ENCODE data around the gene MRTO4.
A peak's percentile ranks its signal among the peaks of the same experiment; 100 is the strongest.
"Not testable (repeated sequence)": the region's sequence is repeated elsewhere in the genome, so short reads cannot be mapped to it uniquely, and the experiment has no call there.

Gene MRTO4

DNA sequence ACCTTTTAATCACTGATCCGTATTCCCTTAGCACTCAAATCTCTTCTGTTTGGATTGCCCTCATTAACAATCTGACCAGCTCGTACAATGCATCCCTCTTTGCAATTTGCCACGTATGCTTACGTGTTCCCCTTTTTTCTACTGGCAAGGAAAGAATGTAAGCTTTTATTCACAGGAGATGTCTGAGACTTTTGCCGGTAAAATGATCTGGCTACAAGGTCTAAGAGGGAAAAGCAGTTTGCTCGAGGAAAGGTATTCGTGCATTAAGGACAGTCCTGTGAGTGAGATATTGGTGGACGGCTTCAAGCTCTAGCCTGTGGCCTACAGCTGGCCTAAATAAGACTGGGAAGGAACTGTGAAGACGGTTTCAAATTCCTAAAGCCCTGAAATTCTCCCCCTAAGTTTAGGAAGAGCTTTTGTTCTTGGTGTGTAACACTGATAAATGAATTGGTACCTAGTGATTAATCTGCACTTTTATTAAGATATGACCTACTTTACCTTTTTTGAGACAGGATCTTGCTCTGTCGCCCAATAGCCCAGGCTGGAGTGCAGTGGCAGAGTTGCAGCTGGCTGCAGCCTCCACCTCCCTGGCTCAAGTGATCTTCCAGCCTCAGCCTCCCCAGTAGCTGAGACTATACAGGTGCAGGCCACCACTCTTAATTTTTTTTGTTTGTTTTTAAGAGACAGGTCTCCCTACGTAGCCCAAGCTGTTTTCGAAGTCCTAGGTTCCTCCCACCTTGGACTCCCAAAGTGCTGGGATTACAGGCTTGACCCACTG is 40.6 kb upstream of the MRTO4 start:
- Histone ChIP-seq H3K4me1 (ENCODE audit: control insufficient read depth, low read depth, low read length) (peaks cover 12% of the 10 kb centered on the region), H3K36me3 (ENCODE audit: control insufficient read depth, low read depth, low read length) (peaks cover 19% of the 10 kb centered on the region), H3K27me3 (ENCODE audit: control insufficient read depth, insufficient read depth, low read length) (no peaks in the 10 kb centered on the region)

DNA sequence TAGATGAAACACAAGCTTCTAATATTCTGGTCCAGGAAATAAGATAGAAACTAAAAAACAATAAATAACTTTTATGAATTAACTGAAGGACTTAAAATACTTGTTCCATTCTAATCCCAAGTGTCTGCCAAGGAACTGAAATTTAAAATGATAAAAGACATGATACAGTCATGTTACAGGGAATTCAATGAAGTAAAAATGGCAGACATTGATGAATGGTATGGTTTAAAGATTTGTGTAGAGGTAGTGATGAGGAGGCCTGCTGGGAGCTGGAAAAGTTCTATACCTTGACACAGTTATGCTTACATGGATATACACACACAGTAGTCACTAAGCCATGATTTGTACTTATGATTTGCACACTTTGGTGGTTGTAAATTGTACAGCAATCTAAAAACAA is 39.4 kb upstream of the MRTO4 start:
- Histone ChIP-seq H3K27ac (ENCODE audit: low read length) (no peak overlapping the region), H3K9me3 (ENCODE audit: control insufficient read depth, low read depth, low read length) (no peaks in the 10 kb centered on the region), H3K36me3 (ENCODE audit: control insufficient read depth, low read depth, low read length) (peaks cover 22% of the 10 kb centered on the region), H3K9ac (ENCODE audit: low read length) (no peak overlapping the region), H3K4me1 (ENCODE audit: control insufficient read depth, low read depth, low read length) (peaks cover 12% of the 10 kb centered on the region), H3K4me3 (ENCODE audit: low read length) (no peak overlapping the region), H3K27me3 (ENCODE audit: control insufficient read depth, insufficient read depth, low read length) (no peaks in the 10 kb centered on the region)

More for the DNA sequence above, 40.6 kb upstream of the MRTO4 start:
- Histone ChIP-seq H3K9me3 (ENCODE audit: control insufficient read depth, low read depth, low read length) (no peaks in the 10 kb centered on the region), H3K9ac (ENCODE audit: low read length) (peak overlapping the region; percentile 82), H3K27ac (ENCODE audit: low read length) (peak overlapping the region; percentile 59), H3K4me3 (ENCODE audit: low read length) (peak overlapping the region; percentile 81)

DNA sequence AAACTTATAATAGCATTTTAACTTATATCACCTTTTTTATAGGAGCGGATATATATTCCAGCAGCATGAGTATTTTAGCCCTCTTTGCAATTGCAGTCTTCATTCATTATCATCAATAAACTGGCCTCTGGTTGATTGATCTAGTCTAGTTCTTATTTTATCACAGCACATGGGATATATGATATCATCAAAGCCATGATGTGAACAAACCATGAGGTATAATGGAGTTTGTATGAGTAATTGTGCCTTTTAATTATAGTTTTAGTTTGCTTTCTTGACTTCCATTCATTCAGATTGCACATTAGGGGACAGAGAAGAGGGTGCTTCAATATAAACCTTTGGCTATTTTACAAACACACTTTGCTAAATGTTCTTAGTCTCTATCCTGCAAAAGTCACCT is 38.0 kb upstream of the MRTO4 start:
- Histone ChIP-seq H3K27ac (ENCODE audit: low read length) (no peak overlapping the region), H3K9ac (ENCODE audit: low read length) (no peak overlapping the region), H3K36me3 (ENCODE audit: control insufficient read depth, low read depth, low read length) (peaks cover 33% of the 10 kb centered on the region), H3K9me3 (ENCODE audit: control insufficient read depth, low read depth, low read length) (no peaks in the 10 kb centered on the region), H3K4me1 (ENCODE audit: control insufficient read depth, low read depth, low read length) (peaks cover 11% of the 10 kb centered on the region), H3K4me3 (ENCODE audit: low read length) (no peak overlapping the region), H3K27me3 (ENCODE audit: control insufficient read depth, insufficient read depth, low read length) (no peaks in the 10 kb centered on the region)

DNA sequence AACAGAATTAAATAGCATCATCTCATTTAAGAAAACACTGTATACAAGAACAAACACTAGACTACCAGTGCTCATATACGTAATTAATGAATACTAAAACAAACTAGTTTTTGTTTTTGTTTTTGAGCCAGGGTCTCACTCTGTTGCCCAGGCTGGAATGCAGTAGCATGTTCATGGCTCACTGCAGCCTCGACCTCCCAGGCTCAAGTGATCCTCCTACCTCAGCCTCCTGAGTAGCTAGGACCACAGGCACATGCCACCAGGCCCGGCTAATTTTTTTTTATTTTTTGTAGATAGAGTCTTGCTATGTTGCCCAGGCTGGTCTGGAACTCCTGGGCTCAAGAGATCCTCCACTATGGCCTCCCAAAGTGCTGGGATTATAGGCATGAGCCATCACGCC is 35.0 kb upstream of the MRTO4 start:
- not testable (repeated sequence) for H3K27me3 ChIP-seq (ENCODE audit: control insufficient read depth, insufficient read depth, low read length); H3K9me3 ChIP-seq (ENCODE audit: control insufficient read depth, low read depth, low read length); H3K9ac ChIP-seq (ENCODE audit: low read length); H3K27ac ChIP-seq (ENCODE audit: low read length); H3K4me3 ChIP-seq (ENCODE audit: low read length); H3K4me1 ChIP-seq (ENCODE audit: control insufficient read depth, low read depth, low read length)
- peaks cover 60% of the 10 kb centered on the region for H3K36me3 ChIP-seq (ENCODE audit: control insufficient read depth, low read depth, low read length)

DNA sequence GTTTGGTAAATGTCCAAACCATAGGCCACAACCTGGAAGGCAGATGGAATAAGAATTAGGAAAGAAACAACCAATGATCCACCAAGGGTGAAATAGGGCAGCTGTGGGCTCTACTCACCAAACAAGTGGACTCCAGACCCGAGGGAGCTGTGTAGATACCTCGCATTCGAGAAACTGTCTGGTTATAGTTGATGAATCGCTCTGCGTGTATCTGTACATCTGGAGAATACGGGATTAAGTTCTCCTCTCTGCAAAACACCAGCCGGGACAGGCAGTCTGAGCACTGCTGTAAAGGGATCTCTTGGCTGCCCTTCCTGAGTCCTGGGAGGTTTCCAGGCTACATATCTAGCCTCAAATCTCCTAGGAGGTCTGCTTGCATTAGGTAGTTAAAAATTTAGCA is 32.2 kb upstream of the MRTO4 start:
- Histone ChIP-seq H3K4me1 (ENCODE audit: control insufficient read depth, low read depth, low read length) (no peaks in the 10 kb centered on the region), H3K9me3 (ENCODE audit: control insufficient read depth, low read depth, low read length) (no peaks in the 10 kb centered on the region), H3K27me3 (ENCODE audit: control insufficient read depth, insufficient read depth, low read length) (no peaks in the 10 kb centered on the region), H3K4me3 (ENCODE audit: low read length) (no peak overlapping the region), H3K9ac (ENCODE audit: low read length) (no peak overlapping the region), H3K36me3 (ENCODE audit: control insufficient read depth, low read depth, low read length) (peaks cover 70% of the 10 kb centered on the region), H3K27ac (ENCODE audit: low read length) (no peak overlapping the region)

DNA sequence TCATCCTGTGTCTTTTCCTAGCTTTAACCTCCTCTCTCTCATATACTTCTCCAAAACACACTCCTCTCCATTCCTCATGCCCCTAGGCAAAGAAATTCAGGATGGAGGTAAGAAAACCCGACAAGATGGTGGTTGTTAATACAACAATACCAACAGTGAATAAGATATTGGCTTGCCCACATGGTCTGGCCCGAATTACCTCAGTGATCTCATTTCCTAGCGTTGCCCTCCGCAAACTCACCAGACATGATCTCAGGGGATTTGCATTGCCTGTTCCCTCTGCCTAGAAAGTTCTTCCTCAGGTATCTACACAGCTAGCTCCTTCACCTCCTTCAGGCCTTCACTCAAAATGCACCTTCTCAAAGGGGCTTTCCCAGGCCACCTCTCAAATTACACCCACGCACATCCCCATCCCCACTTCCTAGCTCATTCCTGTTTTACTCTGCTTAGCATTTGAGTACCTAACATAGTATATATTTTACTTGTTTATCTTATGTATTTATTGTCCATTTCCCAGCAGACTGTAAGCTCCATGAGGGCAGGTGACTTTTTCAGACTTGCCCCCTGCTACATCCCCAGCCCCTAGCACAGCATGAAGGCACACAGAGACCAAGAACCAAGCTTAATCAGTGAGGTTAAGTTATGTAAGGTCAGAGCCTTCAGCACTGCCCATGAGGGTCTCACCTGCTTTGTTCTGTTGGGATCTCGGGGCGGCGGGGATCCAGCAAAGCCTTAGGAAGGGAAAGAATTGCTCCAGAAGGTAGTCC is 31.3 kb upstream of the MRTO4 start:
- Histone ChIP-seq H3K9me3 (ENCODE audit: control insufficient read depth, low read depth, low read length) (no peaks in the 10 kb centered on the region), H3K36me3 (ENCODE audit: control insufficient read depth, low read depth, low read length) (peaks cover 78% of the 10 kb centered on the region), H3K4me3 (ENCODE audit: low read length) (no peak overlapping the region), H3K4me1 (ENCODE audit: control insufficient read depth, low read depth, low read length) (no peaks in the 10 kb centered on the region), H3K27me3 (ENCODE audit: control insufficient read depth, insufficient read depth, low read length) (no peaks in the 10 kb centered on the region), H3K27ac (ENCODE audit: low read length) (no peak overlapping the region), H3K9ac (ENCODE audit: low read length) (no peak overlapping the region)

DNA sequence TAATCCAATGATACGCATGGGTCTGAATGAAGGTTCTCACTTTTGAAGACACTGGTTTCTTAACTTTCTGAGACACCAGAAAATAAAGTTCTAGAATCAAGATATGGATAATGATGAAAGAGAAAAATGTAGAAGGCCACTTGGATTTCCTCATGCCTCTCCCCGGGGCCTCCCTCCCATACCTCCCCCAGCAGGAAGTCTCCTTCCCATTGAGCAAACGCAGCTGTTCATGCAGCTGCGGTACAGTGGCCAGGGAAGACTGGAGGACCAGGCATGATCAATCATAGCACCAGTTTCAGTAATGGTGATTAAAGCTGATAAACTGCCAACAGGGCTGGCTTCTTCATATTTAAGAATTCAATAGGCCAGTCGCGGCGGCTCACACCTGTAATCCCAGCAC is 30.6 kb upstream of the MRTO4 start:
- Histone ChIP-seq H3K9ac (ENCODE audit: low read length) (no peak overlapping the region), H3K27me3 (ENCODE audit: control insufficient read depth, insufficient read depth, low read length) (no peaks in the 10 kb centered on the region), H3K4me3 (ENCODE audit: low read length) (no peak overlapping the region), H3K4me1 (ENCODE audit: control insufficient read depth, low read depth, low read length) (no peaks in the 10 kb centered on the region), H3K27ac (ENCODE audit: low read length) (no peak overlapping the region), H3K9me3 (ENCODE audit: control insufficient read depth, low read depth, low read length) (no peaks in the 10 kb centered on the region), H3K36me3 (ENCODE audit: control insufficient read depth, low read depth, low read length) (peaks cover 83% of the 10 kb centered on the region)

DNA sequence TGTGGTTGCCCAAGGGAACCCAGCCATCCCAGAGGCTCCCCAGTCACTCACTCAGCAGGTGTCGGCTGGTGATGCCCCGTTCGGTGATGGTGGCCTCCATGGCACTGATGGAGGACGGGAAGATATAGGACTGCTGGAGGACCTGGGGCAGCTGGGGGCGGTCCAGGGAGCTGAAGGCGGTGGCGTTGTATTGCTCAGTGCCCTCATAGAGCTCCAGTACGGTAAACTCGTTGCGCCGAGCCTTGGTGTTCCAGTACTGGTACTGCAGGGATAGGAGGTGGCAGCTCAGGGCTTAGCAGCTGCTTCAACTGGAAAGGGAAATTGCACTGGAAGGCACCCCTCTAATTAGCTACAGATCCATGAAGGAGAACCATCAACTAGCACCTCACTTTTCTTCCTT is 29.0 kb upstream of the MRTO4 start:
- Histone ChIP-seq H3K4me1 (ENCODE audit: control insufficient read depth, low read depth, low read length) (no peaks in the 10 kb centered on the region), H3K27me3 (ENCODE audit: control insufficient read depth, insufficient read depth, low read length) (no peaks in the 10 kb centered on the region), H3K4me3 (ENCODE audit: low read length) (no peak overlapping the region), H3K27ac (ENCODE audit: low read length) (no peak overlapping the region), H3K9me3 (ENCODE audit: control insufficient read depth, low read depth, low read length) (no peaks in the 10 kb centered on the region), H3K36me3 (ENCODE audit: control insufficient read depth, low read depth, low read length) (peaks cover 89% of the 10 kb centered on the region), H3K9ac (ENCODE audit: low read length) (no peak overlapping the region)

DNA sequence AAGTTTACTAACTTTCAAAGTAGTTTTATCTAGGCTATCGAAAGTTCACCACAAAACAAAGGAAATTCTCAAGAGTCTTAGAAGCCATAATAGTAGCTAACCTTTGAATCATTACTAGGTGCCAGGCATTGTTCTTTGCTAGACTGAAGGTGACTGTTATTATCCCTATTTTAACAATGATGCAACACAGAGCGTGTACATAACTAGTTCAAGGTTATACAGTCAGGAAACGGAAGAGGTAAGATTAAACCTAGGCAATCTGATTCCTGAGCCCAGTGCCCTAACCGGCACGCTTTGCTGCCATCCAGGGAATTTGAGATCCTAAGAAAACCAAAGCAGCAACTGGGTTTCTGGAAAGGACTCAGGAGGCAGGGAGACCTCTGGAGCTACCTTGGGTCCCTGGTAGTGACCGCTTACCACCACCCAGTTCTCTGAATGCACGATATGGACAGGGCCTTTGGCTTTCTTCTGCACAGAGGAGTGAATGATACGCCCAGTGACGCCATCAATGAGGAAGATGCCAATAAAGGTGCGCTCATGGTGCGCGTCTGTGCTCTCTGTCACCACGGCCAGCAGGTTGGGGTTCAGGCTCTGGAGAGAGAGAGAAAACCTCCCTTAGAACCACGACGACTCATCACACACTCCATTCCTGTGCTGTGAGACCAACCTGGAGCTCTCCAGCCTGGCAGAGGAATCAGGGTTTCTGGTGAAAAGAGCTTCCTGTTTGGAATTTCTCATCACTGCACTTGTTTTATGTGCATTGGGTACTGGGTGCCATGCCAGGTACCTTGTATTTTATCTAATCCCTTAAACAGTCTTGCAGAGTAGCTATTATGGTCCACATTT is 28.4 kb upstream of the MRTO4 start:
- no peaks in the 10 kb centered on the region for H3K27me3 ChIP-seq (ENCODE audit: control insufficient read depth, insufficient read depth, low read length)
- peaks cover 85% of the 10 kb centered on the region for H3K36me3 ChIP-seq (ENCODE audit: control insufficient read depth, low read depth, low read length)
- no peak overlapping the region for H3K27ac ChIP-seq (ENCODE audit: low read length)
- H3K4me1 ChIP-seq (ENCODE audit: control insufficient read depth, low read depth, low read length): no peaks in the 10 kb centered on the region
- no peaks in the 10 kb centered on the region for H3K9me3 ChIP-seq (ENCODE audit: control insufficient read depth, low read depth, low read length)
- H3K4me3 ChIP-seq (ENCODE audit: low read length): no peak overlapping the region
- H3K9ac ChIP-seq (ENCODE audit: low read length): no peak overlapping the region

DNA sequence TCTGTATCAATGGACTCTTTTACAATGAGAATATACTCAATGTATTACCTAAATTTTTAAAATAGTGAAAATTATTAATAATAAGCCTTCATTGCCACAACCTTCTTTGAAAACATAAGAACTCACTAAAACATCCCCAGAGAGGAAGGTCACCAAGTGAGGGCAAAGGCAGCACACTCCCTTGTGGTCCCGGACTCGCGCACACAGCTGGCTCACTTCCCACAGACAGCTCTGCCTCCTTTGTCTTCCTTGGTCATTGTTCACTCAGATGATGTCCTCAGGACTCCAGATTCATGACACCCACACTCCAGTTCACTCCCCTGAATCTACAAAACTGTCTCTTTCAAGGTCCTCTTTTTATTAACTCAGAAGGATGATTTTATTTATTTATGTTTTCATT is 22.4 kb upstream of the MRTO4 start:
- no peaks in the 10 kb centered on the region for H3K27me3 ChIP-seq (ENCODE audit: control insufficient read depth, insufficient read depth, low read length)
- H3K4me3 ChIP-seq (ENCODE audit: low read length): no peak overlapping the region
- no peak overlapping the region for H3K9ac ChIP-seq (ENCODE audit: low read length)
- peaks cover 85% of the 10 kb centered on the region for H3K36me3 ChIP-seq (ENCODE audit: control insufficient read depth, low read depth, low read length)
- H3K9me3 ChIP-seq (ENCODE audit: control insufficient read depth, low read depth, low read length): no peaks in the 10 kb centered on the region
- H3K27ac ChIP-seq (ENCODE audit: low read length): no peak overlapping the region
- no peaks in the 10 kb centered on the region for H3K4me1 ChIP-seq (ENCODE audit: control insufficient read depth, low read depth, low read length)

DNA sequence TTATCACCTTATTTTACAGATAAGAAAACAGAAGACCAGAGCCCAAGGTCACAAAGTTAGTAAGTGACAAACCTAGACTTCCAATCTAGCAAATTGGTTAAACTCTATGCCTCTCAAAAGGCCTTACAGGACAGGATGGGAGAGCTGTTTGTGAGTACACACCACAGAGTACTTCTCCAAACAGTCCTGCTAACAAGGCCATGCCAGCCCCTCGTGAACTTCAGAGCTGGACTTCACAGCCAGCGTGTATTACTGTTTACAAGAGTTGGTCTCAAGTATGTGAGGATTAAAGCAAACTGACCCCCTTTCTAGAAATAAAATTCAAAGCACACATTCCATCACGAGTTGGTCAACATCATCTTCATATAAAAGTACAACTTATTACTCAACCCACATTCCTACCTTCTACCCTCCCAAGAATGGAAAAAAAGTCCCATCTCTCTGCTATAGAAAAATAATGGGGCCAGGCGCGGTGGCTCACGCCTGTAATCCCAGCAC is 21.7 kb upstream of the MRTO4 start:
- peaks cover 85% of the 10 kb centered on the region for H3K36me3 ChIP-seq (ENCODE audit: control insufficient read depth, low read depth, low read length)

More for the DNA sequence above, 21.7 kb upstream of the MRTO4 start:
- Histone ChIP-seq H3K27me3 (ENCODE audit: control insufficient read depth, insufficient read depth, low read length) (no peaks in the 10 kb centered on the region), H3K27ac (ENCODE audit: low read length) (no peak overlapping the region), H3K4me1 (ENCODE audit: control insufficient read depth, low read depth, low read length) (no peaks in the 10 kb centered on the region), H3K4me3 (ENCODE audit: low read length) (no peak overlapping the region), H3K9ac (ENCODE audit: low read length) (no peak overlapping the region), H3K9me3 (ENCODE audit: control insufficient read depth, low read depth, low read length) (no peaks in the 10 kb centered on the region)
